ENCODE data around the gene SLC6A4. TPM values are rescaled to one million over a fixed set of nuclear protein-coding genes. Genes with fewer than 3 reads are reported as not detected.

Gene SLC6A4
- total RNA-seq, 1 donor from 2014 or later = 72.9 TPM

DNA sequence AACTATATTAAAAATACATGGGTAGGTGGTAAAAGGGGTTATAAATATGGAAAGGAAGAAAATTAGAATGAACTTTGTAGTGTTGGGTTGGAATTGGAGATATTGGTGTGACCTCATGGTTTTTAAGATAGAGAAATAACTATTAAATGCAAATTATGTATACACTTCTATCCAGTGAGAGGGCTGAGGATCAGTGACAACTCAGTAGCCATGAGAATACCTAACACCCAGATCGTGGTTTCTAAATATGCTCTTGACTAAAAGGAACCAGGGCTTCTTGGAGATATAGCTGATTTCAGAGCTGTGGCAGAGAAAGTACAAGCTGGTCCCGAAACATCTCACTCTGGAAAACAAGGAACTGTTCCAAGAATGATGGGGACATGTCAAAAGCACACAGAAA lies 44.4 kb downstream of the SLC6A4 start:
- Histone ChIP-seq H3K4me1 (no peaks in the 10 kb centered on the region), H3K9me3 (no peaks in the 10 kb centered on the region), H3K27ac (no peak overlapping the region), H3K27me3 (no peaks in the 10 kb centered on the region), H3K4me3 (no peak overlapping the region), H3K36me3 (peaks cover 8% of the 10 kb centered on the region)
- ATAC-seq (no peak), DNase-seq (no peak)
- TF ChIP-seq, protein P1, sequence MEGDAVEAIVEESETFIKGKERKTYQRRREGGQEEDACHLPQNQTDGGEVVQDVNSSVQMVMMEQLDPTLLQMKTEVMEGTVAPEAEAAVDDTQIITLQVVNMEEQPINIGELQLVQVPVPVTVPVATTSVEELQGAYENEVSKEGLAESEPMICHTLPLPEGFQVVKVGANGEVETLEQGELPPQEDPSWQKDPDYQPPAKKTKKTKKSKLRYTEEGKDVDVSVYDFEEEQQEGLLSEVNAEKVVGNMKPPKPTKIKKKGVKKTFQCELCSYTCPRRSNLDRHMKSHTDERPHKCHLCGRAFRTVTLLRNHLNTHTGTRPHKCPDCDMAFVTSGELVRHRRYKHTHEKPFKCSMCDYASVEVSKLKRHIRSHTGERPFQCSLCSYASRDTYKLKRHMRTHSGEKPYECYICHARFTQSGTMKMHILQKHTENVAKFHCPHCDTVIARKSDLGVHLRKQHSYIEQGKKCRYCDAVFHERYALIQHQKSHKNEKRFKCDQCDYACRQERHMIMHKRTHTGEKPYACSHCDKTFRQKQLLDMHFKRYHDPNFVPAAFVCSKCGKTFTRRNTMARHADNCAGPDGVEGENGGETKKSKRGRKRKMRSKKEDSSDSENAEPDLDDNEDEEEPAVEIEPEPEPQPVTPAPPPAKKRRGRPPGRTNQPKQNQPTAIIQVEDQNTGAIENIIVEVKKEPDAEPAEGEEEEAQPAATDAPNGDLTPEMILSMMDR (IDR thresholded peaks at IDR 0.05) = no peak
- intact Hi-C loops (cut with DNase I) = no loop called here

DNA sequence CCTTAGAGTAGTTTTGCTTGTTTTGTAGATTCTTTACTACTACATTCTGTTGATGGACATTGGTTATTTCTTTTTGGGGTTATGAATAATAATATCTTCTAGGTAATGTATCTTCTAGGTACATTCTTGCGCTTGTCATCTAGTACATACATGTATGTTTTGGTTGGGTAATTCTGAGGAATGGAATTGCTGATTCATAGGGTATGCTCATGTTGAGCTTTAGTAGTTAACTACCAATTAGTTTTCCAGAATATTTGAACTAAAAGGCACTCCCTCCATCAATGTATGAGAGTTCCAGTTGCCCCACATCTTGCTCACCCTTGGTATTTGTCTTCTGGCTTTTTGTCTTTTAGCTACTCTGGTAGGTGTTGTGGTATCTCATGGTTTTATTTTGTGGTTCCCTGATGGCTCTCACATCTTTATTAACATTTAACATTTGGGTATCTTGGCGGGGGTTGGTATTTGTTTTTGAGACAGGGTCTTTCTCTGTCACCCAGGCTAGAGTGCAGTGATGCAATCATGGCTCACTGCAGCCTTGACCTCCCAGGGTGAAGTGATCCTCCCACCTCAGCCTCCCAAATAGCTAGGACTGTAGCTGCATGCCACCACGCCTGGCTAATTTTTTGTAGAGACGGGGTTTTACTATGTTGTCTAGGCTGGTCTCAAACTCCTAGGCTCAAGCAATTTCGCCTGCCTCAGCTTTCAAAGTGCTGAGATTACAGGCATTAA lies 47.1 kb downstream of the SLC6A4 start:
- no peak overlapping the region for H3K4me3 ChIP-seq
- H3K36me3 ChIP-seq = peaks cover 35% of the 10 kb centered on the region
- H3K27me3 ChIP-seq = no peaks in the 10 kb centered on the region
- TF ChIP-seq, protein P1 (IDR thresholded peaks at IDR 0.05) = no peak
- H3K4me1 ChIP-seq = no peaks in the 10 kb centered on the region
- no peak overlapping the region for H3K27ac ChIP-seq
- DNase-seq (no peak), ATAC-seq (no peak)
- no peaks in the 10 kb centered on the region for H3K9me3 ChIP-seq
- intact Hi-C loops (cut with DNase I) = no loop called here

DNA sequence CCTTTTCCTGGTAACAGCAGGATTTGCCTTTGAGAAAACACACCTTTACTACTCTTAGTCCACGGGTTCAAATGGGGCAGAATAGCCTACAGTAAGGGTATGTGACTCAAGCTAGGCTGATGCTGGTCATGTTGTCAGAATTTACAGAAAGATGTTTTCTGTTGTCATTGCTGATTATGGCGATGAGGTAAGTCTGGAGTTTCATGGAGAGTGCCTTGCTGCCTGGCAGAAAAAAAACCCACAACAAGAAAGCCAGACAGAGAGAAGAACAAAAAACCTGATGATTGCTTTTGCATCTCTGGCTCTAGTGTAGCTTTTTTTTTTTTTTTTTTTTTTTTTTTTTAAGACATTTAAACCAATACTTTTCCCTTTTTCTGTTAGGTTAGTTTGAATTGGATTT lies 47.9 kb downstream of the SLC6A4 start:
- Histone ChIP-seq H3K4me1 (no peaks in the 10 kb centered on the region), H3K27me3 (no peaks in the 10 kb centered on the region), H3K27ac (no peak overlapping the region), H3K36me3 (peaks cover 42% of the 10 kb centered on the region), H3K4me3 (no peak overlapping the region), H3K9me3 (no peaks in the 10 kb centered on the region)
- intact Hi-C loops (cut with DNase I) = no loop called here
- ATAC-seq (no peak), DNase-seq (no peak)
- TF ChIP-seq, protein P1 (IDR thresholded peaks at IDR 0.05) = no peak

DNA sequence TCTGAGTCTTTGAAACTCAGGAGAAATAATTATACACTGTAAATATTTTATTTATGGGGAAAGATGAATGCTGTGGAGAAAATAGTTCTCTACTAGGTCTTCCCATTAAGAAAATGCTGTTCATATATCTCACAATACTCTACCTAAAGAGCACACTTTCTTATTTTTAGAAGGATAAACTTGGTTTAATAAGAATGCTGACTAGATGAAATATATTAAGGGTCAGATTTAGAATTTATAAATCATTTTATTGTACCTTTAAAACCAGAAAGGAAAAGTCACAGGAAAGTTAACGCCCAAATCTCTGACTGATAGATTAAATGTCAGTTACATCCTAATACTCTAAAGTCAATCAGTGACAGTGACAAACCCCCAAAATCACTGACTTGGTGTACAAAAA lies 48.7 kb downstream of the SLC6A4 start:
- Histone ChIP-seq H3K9me3 (no peaks in the 10 kb centered on the region), H3K36me3 (peaks cover 50% of the 10 kb centered on the region), H3K27ac (no peak overlapping the region), H3K4me3 (no peak overlapping the region), H3K27me3 (no peaks in the 10 kb centered on the region), H3K4me1 (no peaks in the 10 kb centered on the region)
- DNase-seq (no peak), ATAC-seq (no peak)
- intact Hi-C loops (cut with DNase I) = no loop called here
- TF ChIP-seq, protein P1 (IDR thresholded peaks at IDR 0.05) = no peak

DNA sequence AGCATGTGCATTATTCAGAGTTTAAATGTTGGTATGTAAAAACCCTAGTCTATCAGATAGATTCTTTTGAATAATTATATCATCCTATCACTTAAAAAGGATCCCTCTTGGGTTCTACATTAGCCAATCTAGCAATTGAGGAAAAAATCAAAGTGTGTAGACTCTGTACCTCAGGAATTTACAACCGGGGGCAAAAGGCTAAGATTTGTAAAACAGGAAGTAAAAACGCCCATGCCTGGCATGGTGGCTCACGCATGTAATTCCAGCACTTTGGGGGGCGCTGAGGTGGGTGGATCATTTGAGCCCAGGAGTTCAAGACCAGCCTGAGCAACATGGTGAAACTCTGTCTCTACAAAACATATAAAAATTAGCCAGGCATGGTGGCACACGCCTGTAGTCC lies 58.6 kb downstream of the SLC6A4 start:
- peaks cover 66% of the 10 kb centered on the region for H3K36me3 ChIP-seq
- no peaks in the 10 kb centered on the region for H3K27me3 ChIP-seq
- H3K4me3 ChIP-seq = no peak overlapping the region
- no peak overlapping the region for H3K27ac ChIP-seq
- intact Hi-C loops (cut with DNase I) = no loop called here
- H3K4me1 ChIP-seq = no peaks in the 10 kb centered on the region
- TF ChIP-seq, protein P1 (IDR thresholded peaks at IDR 0.05) = no peak
- DNase-seq (no peak), ATAC-seq (no peak)
- no peaks in the 10 kb centered on the region for H3K9me3 ChIP-seq

DNA sequence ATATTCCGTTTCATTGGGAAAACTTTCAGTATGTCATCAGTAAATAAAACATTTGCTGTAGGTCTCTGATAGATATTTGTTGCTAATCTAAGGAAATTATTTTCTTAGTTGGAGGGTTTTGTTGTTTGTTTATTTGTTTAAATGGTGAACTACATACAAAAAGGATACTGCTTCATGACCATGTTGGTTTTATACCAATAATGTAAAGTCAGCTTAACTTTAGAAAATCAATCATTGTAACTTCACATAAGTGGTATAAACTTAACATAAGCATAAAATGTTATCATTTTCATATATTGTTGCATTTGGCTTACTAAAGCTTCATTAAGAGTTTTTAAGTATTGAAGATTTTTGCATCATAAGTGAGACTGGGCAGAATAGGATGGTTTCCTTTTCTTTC lies 60.9 kb downstream of the SLC6A4 start:
- H3K36me3 ChIP-seq = peaks cover 43% of the 10 kb centered on the region
- H3K4me3 ChIP-seq = no peak overlapping the region
- intact Hi-C loops (cut with DNase I) = no loop called here
- no peak for DNase-seq
- H3K27ac ChIP-seq = no peak overlapping the region
- no peaks in the 10 kb centered on the region for H3K4me1 ChIP-seq
- no peaks in the 10 kb centered on the region for H3K9me3 ChIP-seq
- TF ChIP-seq, protein P1 (IDR thresholded peaks at IDR 0.05) = no peak
- no peak for ATAC-seq
- H3K27me3 ChIP-seq = no peaks in the 10 kb centered on the region
